Measurements from ENCODE around the gene VAMP8. TPM values are rescaled to one million over a fixed set of nuclear protein-coding genes. Genes with fewer than 3 reads are reported as not detected.

Gene VAMP8
- total RNA-seq, 1 experiment from 2014 or later: 52.0 TPM

DNA sequence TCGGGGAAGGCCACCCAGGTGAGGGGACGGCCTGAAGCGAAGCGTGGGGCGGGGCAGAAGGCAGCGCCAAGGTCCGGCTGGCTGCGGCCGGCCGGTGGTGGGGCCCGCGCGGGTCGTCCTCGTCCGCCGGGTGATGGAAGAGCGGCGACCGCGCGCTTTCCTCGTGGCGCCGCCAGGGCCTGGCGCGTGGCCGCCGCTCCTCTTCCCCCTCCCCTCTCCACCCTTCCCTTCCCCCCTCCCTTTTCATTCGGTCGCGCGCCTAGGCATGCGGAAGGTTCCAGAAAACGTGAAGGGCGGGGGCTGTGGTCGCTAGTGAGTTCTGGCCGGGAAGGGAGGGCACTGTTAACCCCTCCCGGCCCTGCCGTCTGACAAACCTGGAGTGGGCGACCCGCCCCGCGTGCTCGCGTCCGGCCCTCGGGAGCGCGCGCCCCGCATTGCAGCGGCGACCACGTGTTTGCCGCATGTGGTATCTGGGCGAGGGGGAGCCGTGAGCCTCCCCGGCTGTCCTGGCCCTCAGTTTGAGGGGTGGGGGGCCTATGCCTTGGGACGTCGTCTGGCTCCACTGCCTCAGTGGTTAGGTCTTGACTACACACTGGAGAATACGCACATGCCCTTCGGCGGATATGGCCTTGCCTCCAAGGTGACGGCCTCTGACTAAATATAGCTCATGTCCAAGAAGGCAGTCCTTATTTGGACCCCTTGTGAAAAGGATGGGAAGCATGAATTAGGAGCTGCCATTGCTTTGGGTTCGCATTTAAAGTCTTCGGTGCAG, 37.8 kb upstream of the VAMP8 start (continued):
- no peak for TF ChIP-seq GRHL2 (CRISPR knock-in tag; IDR thresholded peaks at IDR 0.05; ENCODE audit: insufficient replicate concordance, severe bottlenecking)

DNA sequence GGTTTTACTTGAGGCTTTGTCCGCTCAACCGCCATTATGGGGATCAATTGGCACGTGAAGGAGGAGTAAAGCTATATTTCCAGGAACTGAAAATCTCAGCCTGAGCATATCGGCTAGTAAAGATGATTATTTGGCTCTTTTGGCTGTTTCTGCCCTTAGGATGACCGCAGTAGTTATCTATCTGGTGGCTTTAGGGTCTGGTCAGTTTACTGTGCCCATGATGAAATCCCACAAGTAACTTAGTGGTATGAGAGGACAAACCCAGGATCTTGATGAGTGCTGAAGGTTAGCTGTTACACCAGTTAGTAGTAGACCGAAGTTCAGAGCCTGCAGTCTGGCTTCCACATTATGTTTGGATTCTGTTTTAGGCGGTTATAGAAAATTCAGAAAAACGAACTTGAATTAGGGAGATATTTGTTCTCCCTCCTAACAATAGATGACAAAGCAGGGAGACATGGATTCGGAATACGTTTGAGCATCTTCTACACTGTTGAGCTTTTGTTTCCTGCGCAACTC, 37.2 kb upstream of the VAMP8 start:
- TF ChIP-seq, protein P1, sequence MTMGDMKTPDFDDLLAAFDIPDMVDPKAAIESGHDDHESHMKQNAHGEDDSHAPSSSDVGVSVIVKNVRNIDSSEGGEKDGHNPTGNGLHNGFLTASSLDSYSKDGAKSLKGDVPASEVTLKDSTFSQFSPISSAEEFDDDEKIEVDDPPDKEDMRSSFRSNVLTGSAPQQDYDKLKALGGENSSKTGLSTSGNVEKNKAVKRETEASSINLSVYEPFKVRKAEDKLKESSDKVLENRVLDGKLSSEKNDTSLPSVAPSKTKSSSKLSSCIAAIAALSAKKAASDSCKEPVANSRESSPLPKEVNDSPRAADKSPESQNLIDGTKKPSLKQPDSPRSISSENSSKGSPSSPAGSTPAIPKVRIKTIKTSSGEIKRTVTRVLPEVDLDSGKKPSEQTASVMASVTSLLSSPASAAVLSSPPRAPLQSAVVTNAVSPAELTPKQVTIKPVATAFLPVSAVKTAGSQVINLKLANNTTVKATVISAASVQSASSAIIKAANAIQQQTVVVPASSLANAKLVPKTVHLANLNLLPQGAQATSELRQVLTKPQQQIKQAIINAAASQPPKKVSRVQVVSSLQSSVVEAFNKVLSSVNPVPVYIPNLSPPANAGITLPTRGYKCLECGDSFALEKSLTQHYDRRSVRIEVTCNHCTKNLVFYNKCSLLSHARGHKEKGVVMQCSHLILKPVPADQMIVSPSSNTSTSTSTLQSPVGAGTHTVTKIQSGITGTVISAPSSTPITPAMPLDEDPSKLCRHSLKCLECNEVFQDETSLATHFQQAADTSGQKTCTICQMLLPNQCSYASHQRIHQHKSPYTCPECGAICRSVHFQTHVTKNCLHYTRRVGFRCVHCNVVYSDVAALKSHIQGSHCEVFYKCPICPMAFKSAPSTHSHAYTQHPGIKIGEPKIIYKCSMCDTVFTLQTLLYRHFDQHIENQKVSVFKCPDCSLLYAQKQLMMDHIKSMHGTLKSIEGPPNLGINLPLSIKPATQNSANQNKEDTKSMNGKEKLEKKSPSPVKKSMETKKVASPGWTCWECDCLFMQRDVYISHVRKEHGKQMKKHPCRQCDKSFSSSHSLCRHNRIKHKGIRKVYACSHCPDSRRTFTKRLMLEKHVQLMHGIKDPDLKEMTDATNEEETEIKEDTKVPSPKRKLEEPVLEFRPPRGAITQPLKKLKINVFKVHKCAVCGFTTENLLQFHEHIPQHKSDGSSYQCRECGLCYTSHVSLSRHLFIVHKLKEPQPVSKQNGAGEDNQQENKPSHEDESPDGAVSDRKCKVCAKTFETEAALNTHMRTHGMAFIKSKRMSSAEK (CRISPR knock-in tag; IDR thresholded peaks at IDR 0.05; ENCODE audit: borderline replicate concordance): no peak
- TF ChIP-seq JUN (CRISPR knock-in tag; IDR thresholded peaks at IDR 0.05) (0 out of 2 replicates have a peak, but pooled peaks have one; percentile 32), CREB1 (CRISPR knock-in tag; IDR thresholded peaks at IDR 0.05) (no peak), ZNF396 (CRISPR knock-in tag; IDR thresholded peaks at IDR 0.05; ENCODE audit: borderline replicate concordance) (no peak)
- TF ChIP-seq, protein P2, sequence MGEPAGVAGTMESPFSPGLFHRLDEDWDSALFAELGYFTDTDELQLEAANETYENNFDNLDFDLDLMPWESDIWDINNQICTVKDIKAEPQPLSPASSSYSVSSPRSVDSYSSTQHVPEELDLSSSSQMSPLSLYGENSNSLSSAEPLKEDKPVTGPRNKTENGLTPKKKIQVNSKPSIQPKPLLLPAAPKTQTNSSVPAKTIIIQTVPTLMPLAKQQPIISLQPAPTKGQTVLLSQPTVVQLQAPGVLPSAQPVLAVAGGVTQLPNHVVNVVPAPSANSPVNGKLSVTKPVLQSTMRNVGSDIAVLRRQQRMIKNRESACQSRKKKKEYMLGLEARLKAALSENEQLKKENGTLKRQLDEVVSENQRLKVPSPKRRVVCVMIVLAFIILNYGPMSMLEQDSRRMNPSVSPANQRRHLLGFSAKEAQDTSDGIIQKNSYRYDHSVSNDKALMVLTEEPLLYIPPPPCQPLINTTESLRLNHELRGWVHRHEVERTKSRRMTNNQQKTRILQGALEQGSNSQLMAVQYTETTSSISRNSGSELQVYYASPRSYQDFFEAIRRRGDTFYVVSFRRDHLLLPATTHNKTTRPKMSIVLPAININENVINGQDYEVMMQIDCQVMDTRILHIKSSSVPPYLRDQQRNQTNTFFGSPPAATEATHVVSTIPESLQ (CRISPR knock-in tag; IDR thresholded peaks at IDR 0.05): no peak
- TF ChIP-seq, protein P3, sequence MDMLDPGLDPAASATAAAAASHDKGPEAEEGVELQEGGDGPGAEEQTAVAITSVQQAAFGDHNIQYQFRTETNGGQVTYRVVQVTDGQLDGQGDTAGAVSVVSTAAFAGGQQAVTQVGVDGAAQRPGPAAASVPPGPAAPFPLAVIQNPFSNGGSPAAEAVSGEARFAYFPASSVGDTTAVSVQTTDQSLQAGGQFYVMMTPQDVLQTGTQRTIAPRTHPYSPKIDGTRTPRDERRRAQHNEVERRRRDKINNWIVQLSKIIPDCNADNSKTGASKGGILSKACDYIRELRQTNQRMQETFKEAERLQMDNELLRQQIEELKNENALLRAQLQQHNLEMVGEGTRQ (CRISPR knock-in tag; IDR thresholded peaks at IDR 0.05): no peak

DNA sequence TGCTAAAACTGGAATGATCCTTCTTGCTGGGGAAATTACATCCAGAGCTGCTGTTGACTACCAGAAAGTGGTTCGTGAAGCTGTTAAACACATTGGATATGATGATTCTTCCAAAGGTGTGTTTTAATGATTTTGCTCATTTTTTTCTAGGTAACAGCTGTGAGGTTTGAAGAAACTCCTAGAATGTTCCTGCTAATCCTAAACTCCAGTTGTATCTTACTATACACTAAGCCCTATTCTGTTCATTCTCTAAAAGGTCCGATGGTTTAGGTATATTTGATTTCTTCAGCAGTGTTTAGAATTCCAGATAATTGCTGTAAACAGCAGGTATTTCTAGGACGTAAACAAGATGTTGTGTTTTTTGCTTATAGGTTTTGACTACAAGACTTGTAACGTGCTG, 36.1 kb upstream of the VAMP8 start:
- no peaks in the 10 kb centered on the region for H3K9me3 Mint-ChIP-seq
- TF ChIP-seq TEAD4 (CRISPR knock-in tag; IDR thresholded peaks at IDR 0.05) (no peak), SOX15 (CRISPR knock-in tag; IDR thresholded peaks at IDR 0.05) (no peak), ZNF423 (CRISPR knock-in tag; IDR thresholded peaks at IDR 0.05) (no peak), SMAD3 (CRISPR knock-in tag; IDR thresholded peaks at IDR 0.05; ENCODE audit: borderline replicate concordance) (no peak)
- TF ChIP-seq, protein P4, sequence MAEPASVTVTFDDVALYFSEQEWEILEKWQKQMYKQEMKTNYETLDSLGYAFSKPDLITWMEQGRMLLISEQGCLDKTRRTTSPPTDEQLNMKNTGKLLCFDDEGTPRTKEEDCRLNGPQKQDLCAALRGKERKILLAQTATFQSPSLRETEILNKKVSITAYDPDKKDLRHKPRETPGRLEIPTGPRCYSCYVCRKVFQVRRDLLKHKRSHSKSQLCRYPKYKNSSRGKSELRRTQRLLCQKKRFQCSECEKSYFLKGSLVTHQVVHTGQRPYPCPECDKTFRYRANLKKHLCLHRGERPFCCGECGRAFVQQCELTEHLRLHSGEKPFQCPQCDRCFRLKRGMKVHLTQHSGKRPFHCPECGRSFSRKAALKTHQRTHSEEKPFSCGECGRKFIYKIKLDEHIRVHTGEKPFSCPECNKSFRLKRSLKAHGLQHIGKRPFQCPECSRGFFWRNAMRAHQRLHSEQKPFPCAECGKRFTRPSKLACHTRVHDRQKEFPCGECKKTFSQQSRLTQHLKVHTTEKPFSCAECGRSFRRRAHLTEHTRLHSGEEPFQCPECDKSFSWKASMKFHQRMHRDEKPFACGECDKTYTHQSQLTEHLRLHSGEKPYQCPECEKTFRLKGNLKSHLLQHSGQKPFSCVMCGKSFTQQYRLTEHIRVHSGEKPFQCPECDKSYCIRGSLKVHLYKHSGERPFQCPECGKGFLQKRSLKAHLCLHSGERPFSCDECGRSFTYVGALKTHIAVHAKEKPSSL (CRISPR knock-in tag; conservative IDR thresholded peaks at IDR 0.05): no peak
- TF ChIP-seq, protein P5, sequence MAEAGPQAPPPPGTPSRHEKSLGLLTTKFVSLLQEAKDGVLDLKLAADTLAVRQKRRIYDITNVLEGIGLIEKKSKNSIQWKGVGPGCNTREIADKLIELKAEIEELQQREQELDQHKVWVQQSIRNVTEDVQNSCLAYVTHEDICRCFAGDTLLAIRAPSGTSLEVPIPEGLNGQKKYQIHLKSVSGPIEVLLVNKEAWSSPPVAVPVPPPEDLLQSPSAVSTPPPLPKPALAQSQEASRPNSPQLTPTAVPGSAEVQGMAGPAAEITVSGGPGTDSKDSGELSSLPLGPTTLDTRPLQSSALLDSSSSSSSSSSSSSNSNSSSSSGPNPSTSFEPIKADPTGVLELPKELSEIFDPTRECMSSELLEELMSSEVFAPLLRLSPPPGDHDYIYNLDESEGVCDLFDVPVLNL (CRISPR knock-in tag; IDR thresholded peaks at IDR 0.05; ENCODE audit: borderline replicate concordance, low read depth): no peak
- TF ChIP-seq, protein P6, sequence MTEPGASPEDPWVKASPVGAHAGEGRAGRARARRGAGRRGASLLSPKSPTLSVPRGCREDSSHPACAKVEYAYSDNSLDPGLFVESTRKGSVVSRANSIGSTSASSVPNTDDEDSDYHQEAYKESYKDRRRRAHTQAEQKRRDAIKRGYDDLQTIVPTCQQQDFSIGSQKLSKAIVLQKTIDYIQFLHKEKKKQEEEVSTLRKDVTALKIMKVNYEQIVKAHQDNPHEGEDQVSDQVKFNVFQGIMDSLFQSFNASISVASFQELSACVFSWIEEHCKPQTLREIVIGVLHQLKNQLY (CRISPR knock-in tag; IDR thresholded peaks at IDR 0.05): no peak

More for the DNA sequence above, 37.2 kb upstream of the VAMP8 start:
- ChIA-PET CTCF (interaction anchor here (0.9 to 4.6 kb wide), 5 partner anchors 12 to 149 kb away, joined by 3 to 40 read pairs (median 9); no protein-coding TSS in a partner anchor), POLR2A (interaction anchor here (0.6 to 5.7 kb wide), 12 partner anchors 8 to 126 kb away, joined by 3 to 54 read pairs (median 7); partner anchors contain the start of genes GGCX and SH2D6)
- Mint-ChIP-seq H3K27me3 (ENCODE audit: low read depth) (no peaks in the 10 kb centered on the region), H3K4me1 (peaks cover 59% of the 10 kb centered on the region), H3K4me3 (peak overlapping the region; percentile 97), H3K27ac (peak overlapping the region; percentile 95), H3K9me3 (no peaks in the 10 kb centered on the region), H3K36me3 (peaks cover 58% of the 10 kb centered on the region)
- no peak for ATAC-seq
- DNase-seq (ENCODE audit: low spot score): no peak

More for the DNA sequence above, 36.1 kb upstream of the VAMP8 start:
- ChIA-PET POLR2A (interaction anchor here (5.7 kb wide), 1 partner anchor 127 kb away, joined by 36 read pairs; no protein-coding TSS in a partner anchor), CTCF (interaction anchor here (1.6 kb wide), 1 partner anchor 11 kb away, joined by 9 read pairs; no protein-coding TSS in a partner anchor)
- DNase-seq (ENCODE audit: low spot score) (no peak), ATAC-seq (no peak)
- no peaks in the 10 kb centered on the region for H3K27me3 Mint-ChIP-seq (ENCODE audit: low read depth)
- H3K27ac Mint-ChIP-seq: peak overlapping the region; percentile 89
- H3K36me3 Mint-ChIP-seq: peaks cover 65% of the 10 kb centered on the region
- peaks cover 57% of the 10 kb centered on the region for H3K4me1 Mint-ChIP-seq
- peak overlapping the region; percentile 97 for H3K4me3 Mint-ChIP-seq
